Activated T-cell treated with anti-CD3 and anti-CD28 coated beads, Interleukin-2, amount 50 U/mL, for 72 hours (primary cell): Measurements from ENCODE around the gene ETFB. TPM values are rescaled to one million over a fixed set of nuclear protein-coding genes. Genes with fewer than 3 reads are reported as not detected.

Experiments used
- ATAC-seq, 2 donors: fragments of 150-1000 bp; cut with Tn5 transposase; replicated peaks in 1 of 2; 2 replicates each; pipeline ENCODE4 v1.10.0; 2021; ENCODE audit warnings: moderate library complexity in 2 of 2, mild to moderate bottlenecking in 1 of 2
- DNase-seq, 2 donors: peaks; one replicate each; pipeline ENCODE4 v3.0.0; 2021 to 2022; ENCODE audit warnings: mixed read lengths in 1 of 2
- H3K27ac Mint-ChIP-seq: one replicate; pipeline ENCODE4 v1.8.0; 2022; ENCODE audit warnings: mild to moderate bottlenecking, moderate library complexity, mixed read lengths
- H3K27me3 Mint-ChIP-seq: one replicate; pipeline ENCODE4 v1.8.0; 2022; ENCODE audit warnings: low read depth, mixed read lengths
- H3K36me3 Mint-ChIP-seq, 2 donors: one replicate each; pipeline ENCODE4 v1.8.0; 2022; ENCODE audit warnings: mixed read lengths in 2 of 2, mild to moderate bottlenecking in 1 of 2; ENCODE audit not compliant: insufficient read depth in 2 of 2
- H3K4me1 Mint-ChIP-seq: one replicate; pipeline ENCODE4 v1.8.0; 2022; ENCODE audit warnings: low read depth, mixed read lengths
- H3K4me3 Mint-ChIP-seq, 2 donors: one replicate each; pipeline ENCODE4 v1.8.0; 2022; ENCODE audit warnings: mild to moderate bottlenecking in 2 of 2, mixed read lengths in 2 of 2, moderate library complexity in 2 of 2
- H3K9me3 Mint-ChIP-seq, 2 donors: one replicate each; pipeline ENCODE4 v1.8.0; 2022; ENCODE audit warnings: mixed read lengths in 2 of 2
- total RNA-seq, 2 donors: library from RNA; stranded (reverse); gene quantifications; one replicate each; pipeline ENCODE4 v1.2.3, GENCODE V29; 2022

ETFB gene
- total RNA-seq, 2 donors from 2014 or later: 156 to 160 TPM

GRCh38 chr19:51338563-51339312 is 27.4 kb downstream of the ETFB start:
- Mint-ChIP-seq H3K27me3 (peaks cover 6% of the 10 kb centered on the region), H3K4me1 (peaks cover 12% of the 10 kb centered on the region), H3K27ac (peak overlapping the region; percentile 22), H3K4me3 (peak overlapping the region; percentile 88 to 94), H3K9me3 (no peaks in the 10 kb centered on the region), H3K36me3 (no peaks in the 10 kb centered on the region)
- DNase-seq (peak; percentile 89 to 92), ATAC-seq (peak; percentile 72 to 76)

GRCh38 chr19:51337861-51338562 is 28.2 kb downstream of the ETFB start:
- Mint-ChIP-seq H3K4me3 (peak overlapping the region; percentile 88 to 94), H3K9me3 (no peaks in the 10 kb centered on the region), H3K27me3 (peaks cover 6% of the 10 kb centered on the region), H3K27ac (no peak overlapping the region), H3K36me3 (no peaks in the 10 kb centered on the region), H3K4me1 (peaks cover 12% of the 10 kb centered on the region)
- ATAC-seq: no peak
- DNase-seq: no peak

- H3K4me3 Mint-ChIP-seq: no peak overlapping the region
- H3K27ac Mint-ChIP-seq: no peak overlapping the region
- H3K4me1 Mint-ChIP-seq: peaks cover 12% of the 10 kb centered on the region
These were observed 28.9 kb downstream of the ETFB start for GRCh38 chr19:51337141-51337860.

GRCh38 chr19:51333836-51334460 is 32.2 kb downstream of the ETFB start:
- Mint-ChIP-seq H3K36me3 (peaks cover 7% of the 10 kb centered on the region in 2 donors), H3K9me3 (peaks cover 0 to 2% of the 10 kb centered on the region in 2 donors), H3K27me3 (peaks cover 28% of the 10 kb centered on the region), H3K4me3 (no peak overlapping the region), H3K4me1 (peaks cover 4% of the 10 kb centered on the region), H3K27ac (no peak overlapping the region)
- DNase-seq (no peak), ATAC-seq (no peak)

More at GRCh38 chr19:51337141-51337860, 28.9 kb downstream of the ETFB start:
- ATAC-seq: no peak
- no peak for DNase-seq
- Mint-ChIP-seq H3K36me3 (no peaks in the 10 kb centered on the region), H3K27me3 (peaks cover 6% of the 10 kb centered on the region), H3K9me3 (no peaks in the 10 kb centered on the region)

GRCh38 chr19:51331716-51332115 is 34.5 kb downstream of the ETFB start:
- Mint-ChIP-seq H3K4me1 (peaks cover 6% of the 10 kb centered on the region), H3K27ac (no peak overlapping the region), H3K9me3 (peaks cover 0 to 2% of the 10 kb centered on the region in 2 donors), H3K27me3 (peaks cover 45% of the 10 kb centered on the region), H3K4me3 (no peak overlapping the region), H3K36me3 (peaks cover 7 to 9% of the 10 kb centered on the region in 2 donors)
- ATAC-seq: no peak
- DNase-seq: no peak

GRCh38 chr19:51331193-51331592 is 35.0 kb downstream of the ETFB start:
- H3K4me1 Mint-ChIP-seq: peaks cover 6% of the 10 kb centered on the region
- no peak overlapping the region for H3K27ac Mint-ChIP-seq
- no peak overlapping the region for H3K4me3 Mint-ChIP-seq
- peaks cover 0 to 2% of the 10 kb centered on the region in 2 donors for H3K9me3 Mint-ChIP-seq
- peaks cover 50% of the 10 kb centered on the region for H3K27me3 Mint-ChIP-seq
- ATAC-seq (no peak), DNase-seq (no peak)
- H3K36me3 Mint-ChIP-seq: peaks cover 7 to 9% of the 10 kb centered on the region in 2 donors

- peaks cover 14% of the 10 kb centered on the region for H3K4me1 Mint-ChIP-seq
- no peak for ATAC-seq
These were observed 35.8 kb downstream of the ETFB start for GRCh38 chr19:51330366-51330765.

GRCh38 chr19:51329411-51329810 is 36.8 kb downstream of the ETFB start:
- no peak for DNase-seq
- Mint-ChIP-seq H3K27ac (no peak overlapping the region), H3K36me3 (peaks cover 7 to 9% of the 10 kb centered on the region in 2 donors), H3K4me3 (no peak overlapping the region), H3K9me3 (peaks cover 0 to 2% of the 10 kb centered on the region in 2 donors), H3K27me3 (peaks cover 64% of the 10 kb centered on the region), H3K4me1 (peaks cover 16% of the 10 kb centered on the region)
- no peak for ATAC-seq

More at GRCh38 chr19:51330366-51330765, 35.8 kb downstream of the ETFB start:
- Mint-ChIP-seq H3K4me3 (no peak overlapping the region), H3K27ac (no peak overlapping the region), H3K27me3 (peaks cover 58% of the 10 kb centered on the region), H3K9me3 (peaks cover 0 to 2% of the 10 kb centered on the region in 2 donors), H3K36me3 (peaks cover 7 to 9% of the 10 kb centered on the region in 2 donors)
- no peak for DNase-seq

- H3K9me3 Mint-ChIP-seq: peaks cover 0 to 2% of the 10 kb centered on the region in 2 donors
- DNase-seq (peak; percentile 71 to 78), ATAC-seq (peak; percentile 88 to 91)
- peaks cover 84% of the 10 kb centered on the region for H3K27me3 Mint-ChIP-seq
- peaks cover 16% of the 10 kb centered on the region for H3K4me1 Mint-ChIP-seq
- peak overlapping the region; percentile 66 to 86 for H3K4me3 Mint-ChIP-seq
- H3K27ac Mint-ChIP-seq: no peak overlapping the region
- H3K36me3 Mint-ChIP-seq: peaks cover 7 to 9% of the 10 kb centered on the region in 2 donors
These were observed 38.9 kb downstream of the ETFB start for GRCh38 chr19:51327066-51328001.

- H3K27ac Mint-ChIP-seq: no peak overlapping the region
- peaks cover 0 to 2% of the 10 kb centered on the region in 2 donors for H3K9me3 Mint-ChIP-seq
- peaks cover 16% of the 10 kb centered on the region for H3K4me1 Mint-ChIP-seq
- peaks cover 2 to 4% of the 10 kb centered on the region in 2 donors for H3K36me3 Mint-ChIP-seq
- peaks cover 76% of the 10 kb centered on the region for H3K27me3 Mint-ChIP-seq
- no peak for ATAC-seq
- H3K4me3 Mint-ChIP-seq: peak overlapping the region in 1 of 2 donors; percentile 86
- no peak for DNase-seq
These were observed 39.7 kb downstream of the ETFB start for GRCh38 chr19:51326216-51327065.
